ENCODE results near the gene PCCA.
"Not testable (repeated sequence)": the region's sequence is repeated elsewhere in the genome, so short reads cannot be mapped to it uniquely, and the experiment has no call there.

Gene PCCA

GRCh38 chr13:100561599-100562204 is 472.8 kb downstream of the PCCA start:
- no peak for DNase-seq

GRCh38 chr13:100563779-100564178 is 474.9 kb downstream of the PCCA start:
- DNase-seq = no peak

DNA sequence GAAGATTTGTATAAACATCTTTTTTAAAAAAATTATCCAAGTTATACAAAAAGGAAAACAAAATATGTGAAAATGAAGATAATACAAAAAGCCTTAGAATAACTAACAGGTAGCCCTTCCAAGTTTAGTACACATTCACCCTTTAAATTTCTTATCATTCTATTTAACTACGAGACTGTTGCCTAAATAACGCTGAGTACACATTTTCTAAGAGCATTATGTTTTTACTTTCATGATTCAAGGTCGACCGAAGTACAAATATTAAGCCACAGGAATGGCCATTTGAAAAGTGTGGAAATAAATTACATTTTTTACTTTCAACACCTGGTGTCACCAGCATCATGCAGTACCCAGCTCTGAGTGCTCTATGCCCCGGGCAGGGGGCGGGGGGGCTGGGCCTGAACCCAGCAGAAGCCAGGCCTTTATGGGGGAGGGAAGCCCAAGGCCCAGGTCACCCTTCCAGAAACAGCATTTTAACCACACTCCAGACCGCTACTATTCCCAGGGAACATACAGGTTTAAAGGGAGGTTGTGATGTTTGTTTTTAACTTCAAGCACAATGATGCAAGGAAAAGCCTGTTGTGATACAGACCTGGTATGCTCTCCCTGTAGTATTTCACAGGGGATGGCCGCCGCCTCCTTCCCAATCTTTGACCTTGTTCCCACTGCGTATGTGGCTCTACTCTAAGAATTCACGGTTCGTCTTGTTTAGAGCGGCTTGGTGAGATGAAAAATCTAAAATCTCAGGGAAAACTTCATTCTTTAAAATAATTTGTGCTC is 475.7 kb downstream of the PCCA start:
- DNase-seq = no peak

GRCh38 chr13:100565286-100565685 is 476.4 kb downstream of the PCCA start:
- DNase-seq = no peak

GRCh38 chr13:100566543-100566942 is 477.6 kb downstream of the PCCA start:
- no peak for DNase-seq

- no peak for DNase-seq
These were observed 484.2 kb downstream of the PCCA start for GRCh38 chr13:100573121-100573520.

- DNase-seq = not testable (repeated sequence)
These were observed 488.3 kb downstream of the PCCA start for GRCh38 chr13:100577239-100577638.
